Activated CD4-positive, CD25-positive, alpha-beta regulatory T cell treated with anti-CD3 and anti-CD28 coated beads, Interleukin-2, amount 50 U/mL, for 24 hours (primary cell): Measurements from ENCODE around the gene CARMIL1.

Experiments used
- ATAC-seq, 2 donors: fragments of 150-1000 bp; cut with Tn5 transposase; one replicate each; pipeline ENCODE4 v1.10.0; 2021; ENCODE audit warnings: mild to moderate bottlenecking in 1 of 2, moderate library complexity in 1 of 2

Gene CARMIL1

DNA sequence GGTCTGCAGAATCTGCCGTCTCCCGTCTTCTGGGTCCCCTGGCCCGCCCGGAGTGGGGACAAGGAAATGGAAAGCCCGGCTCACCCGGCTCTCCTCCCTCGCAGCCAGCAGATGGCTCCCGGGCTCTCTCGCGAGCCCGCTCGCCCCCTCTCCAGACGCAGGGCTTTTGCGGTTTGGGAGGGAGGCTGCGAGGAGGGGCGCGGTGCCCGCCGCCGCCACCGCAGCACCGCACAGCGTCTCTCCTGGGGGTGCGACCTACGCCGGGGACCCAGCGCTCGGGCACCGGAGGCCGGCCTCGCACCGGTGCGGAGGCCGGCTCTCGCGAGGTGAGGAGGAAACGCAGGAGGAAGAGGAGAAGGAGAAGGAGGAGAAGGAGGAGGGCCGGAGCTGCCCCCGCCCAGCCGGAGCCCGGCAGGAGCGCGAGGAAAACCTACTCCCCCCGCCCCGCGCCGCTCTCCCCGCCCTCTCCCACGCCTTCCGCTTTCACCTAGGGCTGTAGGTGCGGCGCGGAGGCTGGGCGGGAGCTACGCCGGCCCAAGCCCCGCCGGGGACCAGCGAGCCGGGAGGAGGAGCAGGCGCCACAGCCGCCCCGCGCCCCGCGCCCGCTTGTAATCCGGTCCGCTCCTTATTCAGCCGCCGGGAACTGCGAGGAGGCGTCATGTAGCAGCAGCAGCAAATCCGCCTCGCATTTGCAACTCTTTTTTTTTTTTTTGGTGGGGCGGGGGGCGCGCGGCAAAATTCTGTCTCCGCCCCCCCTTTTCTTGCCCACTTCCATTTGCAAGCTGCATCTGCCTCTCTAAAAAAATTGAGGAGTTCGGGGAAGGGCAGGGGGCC lies at the start of gene CARMIL1:
CARMIL1 (plus strand) TSS at position 461 of the 834 bp plus-strand sequence. CDS start 422 bp downstream, outside the sequence.
- peak; percentile 63 to 74 for ATAC-seq

DNA sequence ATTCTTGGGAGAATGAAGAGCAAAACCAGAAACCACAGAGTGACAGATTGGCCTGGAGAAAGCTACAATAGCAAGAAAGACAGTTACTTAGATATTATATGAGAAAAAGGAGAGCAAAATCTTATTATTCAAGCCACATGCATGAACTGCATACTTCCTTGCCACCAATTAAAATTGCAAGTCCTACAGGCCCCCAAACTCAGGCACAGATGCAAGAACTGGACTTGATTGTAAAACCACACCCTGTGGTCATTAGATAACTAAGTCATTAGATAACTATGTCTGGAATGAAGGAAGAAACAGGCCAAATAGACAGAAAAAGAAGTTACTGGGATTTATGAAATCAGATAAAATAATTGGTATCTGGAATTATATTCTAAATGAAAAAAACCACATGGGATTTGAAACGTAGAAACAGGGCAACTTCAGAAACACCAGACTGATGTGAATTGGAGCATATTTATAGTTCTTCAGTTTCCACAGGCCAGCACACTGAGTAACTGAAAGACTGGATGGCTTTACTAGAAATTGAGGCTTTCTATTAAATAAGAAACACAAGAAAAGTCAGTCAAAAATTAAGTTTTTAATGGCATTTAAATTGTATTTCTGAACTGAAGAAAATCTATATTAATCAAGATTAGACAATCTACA lies 49.4 kb upstream of the CARMIL1 start:
- ATAC-seq: no peak

DNA sequence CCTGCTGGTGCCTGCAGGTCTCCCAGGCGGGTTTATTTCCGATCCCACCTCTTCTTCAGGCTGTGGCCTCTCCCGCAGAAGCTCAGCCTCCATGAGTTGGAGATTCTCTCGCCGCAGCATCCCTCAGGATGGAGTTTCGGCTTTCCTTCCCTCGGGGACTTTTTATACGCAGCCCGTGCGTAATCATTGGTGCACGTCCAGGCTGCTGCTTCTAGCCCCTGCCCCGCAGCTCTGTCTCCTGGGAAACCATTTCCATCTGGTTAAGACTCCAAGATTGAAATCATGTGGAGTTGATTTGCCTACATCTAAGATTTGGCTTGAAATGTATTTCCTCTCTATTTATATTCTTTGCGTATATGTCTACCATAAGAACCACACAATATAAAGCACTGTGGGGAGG lies 46.7 kb upstream of the CARMIL1 start:
- ATAC-seq: no peak

DNA sequence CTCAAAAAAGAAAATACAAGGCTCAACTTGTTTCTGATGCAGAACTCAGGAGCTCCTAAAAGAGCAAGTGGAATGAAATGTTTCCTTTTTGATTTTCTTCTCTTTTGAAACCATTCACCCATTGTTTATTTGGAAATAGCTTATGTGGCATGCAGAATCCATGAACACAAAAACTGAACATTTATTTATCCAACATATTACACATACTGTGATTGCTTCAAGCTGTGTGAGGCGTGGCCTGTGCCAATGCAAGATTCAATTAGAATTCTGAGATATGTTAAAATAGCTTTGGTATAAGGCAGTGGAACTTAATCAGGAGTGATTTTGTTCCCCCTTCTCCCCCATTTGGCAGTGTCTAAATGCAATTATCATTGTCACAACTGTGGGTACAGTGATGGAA lies 45.9 kb upstream of the CARMIL1 start:
- no peak for ATAC-seq

DNA sequence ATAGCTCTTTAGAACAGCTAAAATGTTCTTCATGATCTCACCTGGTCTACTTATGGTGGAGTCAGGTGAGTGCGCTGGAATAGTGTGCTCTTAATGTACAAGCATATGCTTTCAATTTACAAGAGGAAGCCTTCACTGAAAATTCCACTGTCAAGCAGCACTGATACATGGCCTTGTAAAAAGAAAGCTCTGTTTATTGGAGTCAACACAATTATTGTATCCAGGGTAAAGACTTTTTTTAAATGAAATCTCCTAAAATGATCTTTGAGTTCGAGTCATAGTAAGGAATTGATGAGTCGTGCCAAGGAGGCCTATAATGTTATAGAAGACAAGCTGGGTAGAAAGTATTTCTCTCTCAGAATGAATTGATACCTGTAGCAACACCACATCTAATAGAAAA lies 41.6 kb upstream of the CARMIL1 start:
- peak in 1 of 2 donors; percentile 27 for ATAC-seq

GRCh38 chr6:25239059-25239458 lies 40.1 kb upstream of the CARMIL1 start:
- ATAC-seq: no peak

DNA sequence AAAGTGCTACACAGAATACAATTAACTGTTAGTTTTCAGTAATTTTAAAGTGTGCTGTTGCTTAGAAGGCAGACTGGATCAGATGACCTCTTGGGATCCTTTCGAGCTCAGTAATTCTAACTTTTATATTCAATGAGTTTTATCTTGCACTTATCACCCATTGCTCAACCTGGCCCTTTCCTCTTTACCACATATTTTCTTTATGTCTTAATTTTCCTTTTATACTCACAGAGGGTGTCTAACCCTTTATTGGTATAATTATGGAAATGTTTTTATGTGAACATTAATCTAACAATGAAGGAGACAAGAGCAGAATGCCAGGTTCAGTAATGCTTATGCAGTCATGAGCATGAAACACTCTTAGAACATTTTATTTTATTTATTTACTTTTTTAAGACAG lies 39.7 kb upstream of the CARMIL1 start:
- ATAC-seq: no peak

DNA sequence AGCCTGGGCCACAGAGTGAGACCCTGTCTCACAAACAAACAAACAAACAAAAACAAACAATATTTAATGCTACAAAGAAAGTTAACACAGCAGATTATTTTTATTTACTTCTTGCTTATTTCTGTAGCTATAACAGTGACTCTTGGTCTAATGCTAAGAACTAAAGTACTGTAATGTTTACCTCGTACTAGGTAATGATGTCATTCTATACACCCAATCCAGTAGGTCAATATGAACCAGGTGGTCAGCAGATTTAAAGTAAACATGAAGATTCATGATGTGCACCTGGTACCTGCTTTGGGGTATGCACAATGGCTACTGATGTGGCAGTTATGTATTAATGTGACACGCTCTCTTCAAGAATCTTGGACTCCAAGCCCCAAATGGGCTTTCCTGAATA lies 36.6 kb upstream of the CARMIL1 start:
- ATAC-seq: no peak

DNA sequence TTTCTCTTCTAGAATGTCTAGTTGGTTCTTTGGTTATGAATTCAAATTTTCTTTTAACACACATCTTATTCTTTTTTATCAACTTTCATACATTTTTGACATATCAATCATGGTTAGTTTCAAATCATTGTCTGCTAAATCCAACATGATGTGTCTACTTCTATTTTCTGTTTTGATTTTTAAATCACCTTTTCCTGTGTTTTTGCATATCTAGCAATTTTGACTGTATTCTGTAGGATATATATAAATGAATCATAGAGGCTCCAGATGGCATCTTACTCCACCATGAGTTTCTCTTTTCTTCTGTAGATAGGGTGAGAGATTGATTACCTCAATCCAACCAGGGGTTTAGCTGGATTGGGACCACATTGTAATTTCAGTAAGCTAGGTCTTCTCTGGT lies 34.3 kb upstream of the CARMIL1 start:
- ATAC-seq: no peak

DNA sequence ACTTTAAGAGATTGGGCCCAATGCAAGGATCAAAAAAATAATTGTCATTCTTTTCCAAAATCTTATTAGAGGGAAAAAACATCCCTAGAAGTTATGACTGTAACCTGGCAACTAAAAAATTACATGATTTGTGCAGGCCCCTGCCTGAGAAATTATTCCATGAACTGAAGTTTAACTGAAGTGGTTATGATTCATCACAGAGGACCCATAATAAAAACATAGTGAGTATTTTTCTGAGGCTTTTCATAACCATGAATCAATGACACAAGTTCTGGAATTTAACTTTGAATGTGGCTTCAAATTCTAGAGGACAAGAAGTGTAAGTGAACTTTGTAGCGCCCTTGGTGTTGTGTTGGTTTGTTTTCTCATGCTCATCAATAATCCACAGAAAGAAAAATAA lies 31.1 kb upstream of the CARMIL1 start:
- ATAC-seq: no peak

GRCh38 chr6:25249133-25249532 lies 30.0 kb upstream of the CARMIL1 start:
- no peak for ATAC-seq

DNA sequence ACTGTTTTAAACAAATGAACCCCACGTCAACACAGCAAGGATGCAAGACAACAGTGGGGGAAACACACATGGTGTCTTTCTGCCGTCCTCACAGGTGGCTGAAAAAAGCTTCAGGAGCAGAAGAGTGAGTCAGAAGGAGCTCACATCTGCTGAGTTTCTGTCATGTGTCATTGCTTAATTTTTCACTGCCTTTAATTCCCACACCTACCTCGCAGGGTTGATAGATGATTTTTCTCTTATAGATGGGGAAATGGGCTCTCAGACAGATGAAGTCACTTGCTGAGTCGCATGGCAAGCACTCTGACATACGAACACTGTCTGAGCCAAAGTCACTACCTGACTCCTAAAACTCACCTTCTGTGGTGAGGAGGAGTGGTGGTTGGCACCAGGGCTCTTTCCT lies 28.3 kb upstream of the CARMIL1 start:
- peak; percentile 83 for ATAC-seq

- ATAC-seq: no peak
These were observed 27.7 kb upstream of the CARMIL1 start for GRCh38 chr6:25251426-25251825.

GRCh38 chr6:25253351-25253750 lies 25.8 kb upstream of the CARMIL1 start:
- no peak for ATAC-seq

DNA sequence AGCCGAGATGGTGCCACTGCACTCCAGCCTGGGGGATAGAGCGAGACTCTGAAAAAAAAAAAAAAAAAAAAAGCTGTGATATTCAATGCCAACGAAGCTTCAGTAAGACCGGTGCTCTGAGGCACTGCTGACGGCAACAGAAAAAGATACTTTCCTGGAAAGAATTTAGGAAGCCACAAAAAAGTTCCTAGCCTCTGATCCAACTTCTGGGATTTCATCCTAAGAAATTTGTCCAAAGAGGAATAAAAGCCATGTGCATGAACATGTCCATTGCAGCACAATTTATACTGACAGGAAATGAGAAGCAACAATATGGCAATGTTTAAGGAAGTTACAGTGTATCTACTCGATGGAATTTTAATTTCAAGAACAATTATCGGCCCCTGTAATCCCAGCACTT lies 24.5 kb upstream of the CARMIL1 start:
- ATAC-seq: no peak

DNA sequence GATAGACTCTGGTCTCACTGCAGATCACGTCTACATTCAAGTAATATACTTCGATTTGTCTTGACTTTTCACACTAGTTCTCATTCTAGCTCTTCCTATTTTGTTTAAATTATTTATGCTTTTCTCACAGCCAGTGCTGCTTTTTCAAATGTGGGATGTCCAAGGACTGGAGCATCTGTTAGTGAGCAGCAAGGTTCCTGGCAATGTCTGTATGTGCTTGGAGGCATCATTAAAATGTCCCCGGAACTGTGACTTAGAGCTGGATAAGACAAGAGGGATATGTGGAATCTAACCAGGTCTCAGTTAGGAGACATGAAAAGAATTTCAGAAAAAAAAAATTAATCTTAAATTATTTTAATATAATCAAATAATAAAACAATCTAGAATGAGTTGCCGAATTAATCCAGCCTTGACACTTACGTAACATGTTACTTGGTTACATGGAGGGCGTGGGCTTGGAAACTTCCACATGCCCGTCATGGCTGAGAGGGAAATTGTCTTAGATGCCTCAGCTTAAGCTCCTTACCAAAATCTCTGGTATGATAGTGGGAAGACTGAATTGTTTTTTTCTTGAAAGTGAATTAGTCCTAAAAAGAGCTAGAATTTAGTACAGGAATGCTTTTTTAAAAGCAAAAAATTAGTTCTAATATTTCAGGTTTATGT lies 21.4 kb upstream of the CARMIL1 start:
- no peak for ATAC-seq

- ATAC-seq: no peak
These were observed 19.4 kb upstream of the CARMIL1 start for GRCh38 chr6:25259756-25260155.

DNA sequence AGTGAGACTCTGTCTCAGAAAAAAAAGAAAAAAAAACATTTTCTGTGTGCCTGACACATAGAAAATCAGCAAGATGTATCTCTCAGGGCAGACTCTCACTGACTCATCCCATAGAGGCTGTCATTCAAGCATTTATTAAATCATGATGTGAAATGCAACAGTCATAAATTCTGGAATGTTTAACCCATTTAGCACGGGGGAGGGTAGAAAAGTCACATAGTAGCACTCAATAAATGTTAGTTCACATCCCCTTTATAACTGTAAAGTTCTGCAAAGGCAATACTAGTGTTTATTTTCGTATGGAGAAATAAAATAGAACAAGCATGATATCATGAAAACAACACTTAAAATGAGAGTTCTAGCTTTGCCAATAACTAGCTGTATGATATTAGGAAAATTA lies 15.5 kb upstream of the CARMIL1 start:
- ATAC-seq: no peak

DNA sequence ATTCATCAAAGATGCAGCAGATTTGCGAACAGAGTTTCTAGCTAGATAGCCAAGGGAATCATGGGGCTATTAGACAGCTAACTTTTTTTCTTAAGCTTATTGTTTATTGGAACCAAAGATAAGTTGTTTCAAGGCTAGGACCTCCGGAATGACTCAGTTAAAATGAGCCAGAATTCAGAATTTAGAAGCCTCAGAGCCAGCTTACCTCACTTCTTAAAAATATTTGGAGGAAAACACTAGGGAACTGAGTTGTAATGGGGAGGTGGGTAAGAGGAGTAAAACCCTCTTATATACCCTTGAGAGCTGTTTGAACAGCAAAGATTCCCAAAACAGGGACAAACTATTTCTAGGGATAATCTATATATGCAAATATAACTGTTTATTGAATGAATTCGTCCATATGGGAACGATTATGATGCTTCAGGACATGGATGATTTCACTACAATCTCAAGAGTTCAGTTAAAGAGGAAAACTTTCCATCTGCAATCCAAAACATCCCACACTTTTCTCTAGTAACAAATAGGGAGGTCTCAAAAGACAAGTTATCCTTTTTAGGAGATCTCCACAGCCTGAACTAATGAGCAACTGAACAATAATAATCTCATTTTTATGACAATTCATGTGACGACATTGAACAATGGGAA lies 12.6 kb upstream of the CARMIL1 start:
- ATAC-seq: no peak

DNA sequence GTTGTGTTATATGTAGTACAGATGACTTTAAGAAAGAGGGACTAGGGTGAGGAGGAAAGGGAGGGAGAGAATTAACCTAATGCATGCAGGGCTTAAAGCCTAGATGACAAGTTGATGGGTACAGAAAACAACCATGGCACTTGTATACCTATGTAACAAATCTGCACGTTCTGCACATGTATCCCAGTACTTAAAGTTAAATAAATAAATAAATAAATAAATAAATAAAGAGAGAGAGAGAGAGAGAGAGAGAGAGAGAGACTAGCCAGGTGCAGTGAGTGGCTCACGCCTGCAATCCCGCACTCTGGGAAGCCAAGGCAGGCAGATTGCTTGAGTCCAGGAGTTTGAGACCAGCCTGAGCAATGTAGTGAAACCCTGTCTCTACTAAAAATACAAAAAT lies 11.5 kb upstream of the CARMIL1 start:
- ATAC-seq: no peak

- ATAC-seq: no peak
These were observed 8.6 kb upstream of the CARMIL1 start for GRCh38 chr6:25270559-25270958.

GRCh38 chr6:25275436-25275835 lies 3.7 kb upstream of the CARMIL1 start:
- no peak for ATAC-seq

GRCh38 chr6:25277386-25277785 lies 1.8 kb upstream of the CARMIL1 start:
- ATAC-seq: no peak
